LNCaP clone FGC (cell line): ENCODE results near the gene ELOVL2.
A peak's percentile ranks its signal among the peaks of the same experiment; 100 is the strongest.

ENCODE experiments used
- DNase-seq: peaks from one replicate; pipeline ENCODE4 v3.0.0-alpha.2; 2011; ENCODE audit warnings: low read depth
- H3K4me3 ChIP-seq: 2 replicates; pipeline ENCODE4 v1.5.1; 2011; ENCODE audit warnings: mild to moderate bottlenecking, low read depth, low read length, control low read depth
- CTCF ChIP-seq: IDR thresholded peaks from 2 replicates; pipeline ENCODE4 v1.5.1; 2012; ENCODE audit warnings: mild to moderate bottlenecking; ENCODE audit not compliant: control insufficient read depth, insufficient read depth; ENCODE audit errors: extremely low read depth

The ELOVL2 gene

GRCh38 chr6:10970731-10971130, 73.4 kb downstream of the ELOVL2 start:
- TF ChIP-seq CTCF, result no peak
- no peak overlapping the region for H3K4me3 ChIP-seq
- no peak for DNase-seq

GRCh38 chr6:10968776-10969175, 75.3 kb downstream of the ELOVL2 start:
- no peak for TF ChIP-seq CTCF
- no peak overlapping the region for H3K4me3 ChIP-seq
- no peak for DNase-seq

GRCh38 chr6:10964684-10965083, 79.4 kb downstream of the ELOVL2 start:
- TF ChIP-seq CTCF, result no peak

DNA sequence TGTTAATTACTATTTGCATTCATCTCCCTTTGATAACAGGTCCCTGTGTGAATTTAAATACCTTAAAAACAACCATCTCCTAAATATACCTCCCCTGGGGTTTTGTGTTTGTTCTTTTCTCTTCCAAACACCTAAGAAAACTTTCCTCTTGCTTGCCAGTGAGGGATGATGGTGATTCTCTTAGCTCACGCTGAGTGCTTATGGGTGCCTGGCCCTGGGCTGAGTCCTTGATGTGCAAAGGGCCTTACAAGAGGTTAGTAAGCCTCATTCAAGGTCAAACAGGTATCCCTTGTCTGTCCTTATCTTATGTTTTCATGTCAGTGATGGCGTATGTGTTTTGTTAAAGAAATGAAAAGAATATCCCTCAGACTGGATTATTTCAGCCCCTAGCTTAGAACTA, 81.0 kb downstream of the ELOVL2 start:
- H3K4me3 ChIP-seq, result no peak overlapping the region
- DNase-seq, result no peak
- TF ChIP-seq CTCF, result no peak

More at GRCh38 chr6:10964684-10965083, 79.4 kb downstream of the ELOVL2 start:
- no peak for DNase-seq
- no peak overlapping the region for H3K4me3 ChIP-seq

DNA sequence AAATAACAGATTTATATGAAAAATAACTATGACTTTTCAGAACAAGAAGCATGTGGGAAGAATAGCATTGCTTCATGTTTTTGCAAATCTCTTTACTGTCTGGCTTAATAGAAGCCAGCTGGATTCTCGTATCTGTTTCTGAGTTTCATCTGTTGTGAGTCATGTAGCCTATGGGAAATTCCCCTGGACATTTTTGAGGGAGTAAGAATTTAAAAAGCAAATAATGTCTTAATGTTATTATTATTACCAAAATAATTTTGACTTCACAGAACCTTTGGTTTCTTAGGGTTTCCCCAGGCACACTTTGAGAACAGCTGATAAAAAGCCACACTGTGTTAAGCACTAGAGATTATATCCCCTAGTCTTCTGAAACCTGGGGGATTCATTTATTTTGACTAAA, 81.4 kb downstream of the ELOVL2 start:
- no peak overlapping the region for H3K4me3 ChIP-seq
- DNase-seq, result no peak
- no peak for TF ChIP-seq CTCF

DNA sequence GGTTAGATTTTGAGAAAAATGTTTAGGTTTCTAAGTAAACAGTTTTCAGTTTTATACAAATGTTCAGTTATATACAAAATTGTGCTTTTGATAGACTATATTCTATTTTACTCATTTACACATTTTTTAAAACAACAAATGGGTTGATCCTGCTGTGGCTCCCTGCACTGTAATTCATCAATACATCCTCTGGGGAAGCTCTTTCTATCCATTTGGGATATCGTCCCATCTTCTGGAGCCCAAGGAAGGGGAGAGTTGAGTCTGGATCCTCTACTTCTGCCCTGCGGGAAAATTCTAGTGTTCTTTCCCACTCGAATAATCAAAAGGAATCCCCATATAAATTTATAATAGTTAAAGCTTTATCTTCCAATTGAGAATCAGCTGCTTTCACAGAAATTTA, 82.3 kb downstream of the ELOVL2 start:
- DNase-seq, result no peak
- no peak overlapping the region for H3K4me3 ChIP-seq
- 0 out of 2 replicates have a peak, but pooled peaks have one; percentile 2 for TF ChIP-seq CTCF

DNA sequence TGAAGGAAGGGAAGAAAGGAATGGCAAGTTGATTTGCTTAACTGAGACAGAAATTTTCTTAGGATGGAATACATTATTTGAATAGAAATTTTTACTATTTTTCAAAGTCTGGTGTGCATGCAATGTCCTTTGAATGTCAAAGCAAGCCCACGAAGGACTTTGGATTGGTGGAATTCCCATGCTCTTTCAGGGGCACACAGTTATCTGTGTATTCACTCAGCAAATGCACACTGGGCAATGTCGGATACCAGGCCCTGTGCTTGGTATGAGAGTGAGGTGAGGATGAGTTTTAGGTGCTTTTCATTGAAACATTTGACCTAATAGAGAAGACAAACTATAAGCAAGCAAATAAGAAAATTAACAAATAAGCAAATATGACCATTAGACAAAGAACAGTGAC, 83.9 kb downstream of the ELOVL2 start:
- H3K4me3 ChIP-seq, result no peak overlapping the region
- no peak for DNase-seq
- TF ChIP-seq CTCF, result no peak
